LNCAP (cell line): ENCODE measurements around the gene GSC.

Source experiments
- CTCF ChIP-seq: fragments of 450-650 bp; IDR thresholded peaks from 2 replicates; pipeline ENCODE4 v1.5.1; 2017; ENCODE audit warnings: mild to moderate bottlenecking

GSC gene

GRCh38 chr14:94775091-94775870 is 5.4 kb upstream of the GSC start:
- TF ChIP-seq CTCF, result no peak

- TF ChIP-seq CTCF, result no peak
Measured at GRCh38 chr14:94774344-94775090, 4.6 kb upstream of the GSC start.

DNA sequence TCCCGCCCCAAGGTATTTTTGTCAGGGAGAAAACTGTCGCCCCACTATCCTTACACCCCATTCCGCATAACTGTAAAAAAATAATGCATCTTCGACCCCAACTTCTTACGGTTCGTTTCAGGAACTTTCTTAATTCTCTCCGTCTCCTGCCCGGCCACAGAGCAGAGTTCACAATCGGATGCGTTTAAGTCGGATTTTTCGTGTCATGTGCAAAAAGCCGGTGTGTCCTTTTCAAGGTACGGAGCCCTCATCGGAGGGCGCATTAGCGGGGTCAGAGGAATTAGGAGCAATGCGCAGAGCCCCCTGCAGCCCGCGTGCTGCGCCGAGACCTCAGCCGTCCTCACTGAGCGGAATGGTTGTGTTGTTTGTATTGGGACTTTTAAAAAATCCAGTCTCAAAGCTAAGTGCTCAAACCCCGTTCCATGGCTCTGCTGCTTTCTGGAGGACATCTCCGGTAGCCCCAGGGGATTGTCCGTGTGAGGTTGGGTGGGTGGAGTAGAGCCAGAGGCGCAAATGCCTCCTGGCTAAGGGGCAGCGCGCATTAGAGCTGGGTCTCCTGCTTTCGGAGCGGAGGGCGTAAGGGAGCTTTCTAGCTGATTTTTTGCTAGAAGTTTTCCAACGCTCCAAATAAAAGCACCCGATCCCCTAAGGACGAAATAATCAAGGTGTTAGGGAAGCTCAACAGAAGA is 3.9 kb upstream of the GSC start:
- TF ChIP-seq CTCF, result no peak

DNA sequence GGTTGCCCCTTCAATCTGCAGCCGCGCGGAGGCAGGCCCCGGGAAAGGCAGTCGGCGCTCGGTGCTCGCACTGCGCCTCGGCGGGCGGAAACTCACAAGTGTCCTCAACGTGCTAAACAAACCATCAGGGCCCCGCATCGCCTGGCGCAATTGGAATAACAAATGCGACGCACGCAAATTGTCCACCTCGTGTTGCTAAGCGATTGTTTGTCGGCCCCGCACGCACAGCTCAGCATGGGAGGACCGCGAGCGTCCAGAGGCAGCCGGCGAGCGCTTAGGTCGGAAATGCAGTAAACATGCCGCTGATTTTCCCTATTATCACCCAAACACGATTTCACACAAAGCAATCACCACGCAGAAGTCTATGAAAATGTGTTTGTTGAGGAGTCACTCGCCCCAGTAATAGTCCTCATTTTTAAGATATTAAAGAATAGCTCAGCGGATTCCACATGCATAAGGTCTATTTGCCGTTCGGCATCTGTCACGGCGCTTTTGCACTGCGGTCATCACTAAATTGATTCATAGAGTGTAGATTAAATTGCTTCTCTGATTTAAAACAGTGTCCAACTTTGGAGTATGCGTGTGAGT is 3.2 kb upstream of the GSC start:
- no peak for TF ChIP-seq CTCF

DNA sequence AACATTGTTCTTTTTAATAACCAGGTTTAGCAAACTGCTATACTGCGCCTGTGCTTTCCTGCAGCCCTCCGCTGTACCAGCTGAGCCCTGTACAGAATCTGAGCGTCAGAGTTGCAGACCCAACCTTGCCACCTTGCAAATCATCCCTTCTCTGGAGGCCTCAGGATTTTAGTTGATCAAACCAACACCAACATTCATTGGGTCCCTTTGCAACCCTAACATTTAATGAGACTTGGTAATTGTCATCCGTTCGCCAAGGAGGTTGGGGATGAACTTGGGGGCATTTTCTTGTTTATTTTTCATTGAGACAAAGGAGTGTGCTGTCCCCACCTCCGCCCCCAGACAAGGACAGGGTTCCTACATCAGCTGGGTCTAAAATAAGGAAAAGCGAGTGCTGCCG is 2.6 kb upstream of the GSC start:
- no peak for TF ChIP-seq CTCF

- TF ChIP-seq CTCF, result no peak
Measured at GRCh38 chr14:94771906-94772490, 2.1 kb upstream of the GSC start.
